Stimulated activated CD4-positive, alpha-beta T cell treated with anti-CD3 and anti-CD28 coated beads, Interleukin-4, amount 100 ng/mL, for 1 hour (primary cell): ENCODE results near the gene VSTM2L.

Experiments
- DNase-seq: peaks from one replicate; pipeline ENCODE4 v3.0.0-alpha.2; 2020

The VSTM2L gene

DNA sequence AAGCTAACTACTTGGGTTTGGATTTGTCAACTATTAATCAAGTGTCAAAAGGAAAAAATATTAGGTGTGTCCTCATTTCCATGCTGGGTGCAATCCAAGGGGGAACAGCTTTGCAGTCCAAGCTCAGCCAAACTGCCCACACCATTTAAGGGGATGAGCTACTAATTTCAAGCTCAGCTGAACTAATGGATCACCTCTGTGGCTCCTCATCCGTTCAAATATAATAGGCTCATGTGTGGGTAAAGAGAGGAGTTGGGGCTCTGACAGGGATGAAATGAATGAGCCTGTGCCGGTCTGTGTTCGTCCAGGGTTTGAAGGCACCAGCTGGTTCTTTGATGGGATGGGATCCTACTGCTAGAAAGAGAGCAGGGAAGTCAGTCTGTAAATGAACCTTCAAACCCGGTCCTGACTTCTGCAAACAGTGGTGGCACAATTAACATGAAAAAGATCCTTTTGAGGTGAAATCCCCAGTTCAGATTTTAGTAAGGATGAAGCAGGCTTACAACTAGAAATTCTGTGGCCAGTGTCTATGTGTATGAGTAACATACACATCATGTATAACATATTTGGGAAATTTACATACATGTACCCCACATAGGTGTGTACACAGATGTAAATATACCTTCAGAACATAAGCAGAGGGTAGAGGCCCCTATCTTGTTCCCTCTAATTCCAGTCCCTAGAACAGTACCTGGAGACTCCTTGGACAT, 88.4 kb downstream of the VSTM2L start:
- no peak for DNase-seq

GRCh38 chr20:37991908-37992307, 89.0 kb downstream of the VSTM2L start:
- no peak for DNase-seq

DNA sequence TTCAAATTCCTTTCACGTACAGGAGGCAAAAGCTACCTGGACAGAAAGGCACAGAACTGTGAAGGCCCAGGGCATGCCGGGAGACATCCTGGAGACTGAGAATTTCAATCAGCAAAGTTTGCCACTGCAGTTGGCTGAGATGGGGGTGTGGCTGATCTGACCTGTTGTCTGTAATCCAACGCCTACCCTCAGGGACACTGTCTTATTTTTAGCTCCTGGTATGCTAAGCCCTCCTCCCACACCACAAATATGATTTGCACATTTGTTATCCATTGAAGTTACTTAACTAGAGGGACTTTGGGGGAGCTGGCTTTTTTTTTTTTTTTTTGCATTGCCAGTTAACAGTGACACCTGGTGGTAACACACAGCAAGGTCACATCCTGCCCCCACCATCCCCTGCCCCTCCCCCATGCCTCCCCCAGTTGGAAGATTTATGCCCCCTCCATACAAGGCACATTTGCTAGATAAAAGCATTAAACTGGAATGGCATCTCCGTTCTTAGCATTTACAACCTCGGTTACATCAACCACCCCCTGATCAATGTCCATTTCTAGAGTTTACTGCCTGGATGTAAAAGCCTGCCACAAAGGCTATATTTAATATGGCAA, 90.0 kb downstream of the VSTM2L start:
- DNase-seq: peak; percentile 14

GRCh38 chr20:37994512-37994911, 91.6 kb downstream of the VSTM2L start:
- no peak for DNase-seq
